ENCODE data around the gene PPP1R9A. TPM values are rescaled to one million over a fixed set of nuclear protein-coding genes. Genes with fewer than 3 reads are reported as not detected.

PPP1R9A gene
- total RNA-seq, 1 experiment from 2014 or later = 5.9 TPM

DNA sequence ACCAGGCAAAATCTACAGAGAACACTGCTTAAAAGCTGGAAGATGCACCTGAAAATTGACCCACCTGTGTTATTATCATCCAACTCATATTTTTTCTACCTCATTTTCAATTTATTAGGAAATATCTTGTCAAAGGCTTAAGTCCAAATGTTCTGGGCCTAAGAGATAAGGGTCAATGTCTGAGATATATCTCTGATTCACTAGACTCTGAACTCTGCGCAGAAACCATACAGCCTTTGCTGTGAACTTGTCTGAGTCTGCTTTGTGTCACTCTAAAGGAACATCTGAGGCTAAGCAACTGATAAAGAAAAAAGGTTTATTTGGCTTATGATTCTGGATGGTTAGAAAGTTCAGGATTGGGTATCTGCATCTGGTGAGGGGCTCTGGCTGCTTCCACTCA lies 413.3 kb downstream of the PPP1R9A start:
- Histone ChIP-seq H3K4me2 (ENCODE audit: low read length) (no peak overlapping the region), H3F3A (ENCODE audit: low read length, unreplicated experiment) (no peaks in the 10 kb centered on the region), H3K79me2 (ENCODE audit: low read length) (no peaks in the 10 kb centered on the region), H4K20me1 (ENCODE audit: low read length) (no peaks in the 10 kb centered on the region), H3K4me3 (ENCODE audit: low read length) (no peak overlapping the region), H3K27me3 (ENCODE audit: low read length) (no peaks in the 10 kb centered on the region), H3K9ac (ENCODE audit: low read length) (no peak overlapping the region), H3K27ac (ENCODE audit: low read length) (no peak overlapping the region), H3K4me1 (ENCODE audit: insufficient read depth, low read length) (no peaks in the 10 kb centered on the region; the same call in 1 of the 2 replicates), H2AFZ (ENCODE audit: low read length) (no peak overlapping the region), H3K36me3 (ENCODE audit: low read depth, low read length) (no peaks in the 10 kb centered on the region), H3K9me3 (ENCODE audit: low read length) (no peaks in the 10 kb centered on the region), H3K9me2 (replicated peaks; ENCODE audit: low read length) (no peaks in the 10 kb centered on the region)
- DNase-seq (no peak), ATAC-seq (no peak)
- intact Hi-C loops (cut with micrococcal nuclease) = no loop called here
- POLR2A ChIA-PET (ENCODE audit: unreplicated experiment) = no interaction called here
- TF ChIP-seq, protein P1, sequence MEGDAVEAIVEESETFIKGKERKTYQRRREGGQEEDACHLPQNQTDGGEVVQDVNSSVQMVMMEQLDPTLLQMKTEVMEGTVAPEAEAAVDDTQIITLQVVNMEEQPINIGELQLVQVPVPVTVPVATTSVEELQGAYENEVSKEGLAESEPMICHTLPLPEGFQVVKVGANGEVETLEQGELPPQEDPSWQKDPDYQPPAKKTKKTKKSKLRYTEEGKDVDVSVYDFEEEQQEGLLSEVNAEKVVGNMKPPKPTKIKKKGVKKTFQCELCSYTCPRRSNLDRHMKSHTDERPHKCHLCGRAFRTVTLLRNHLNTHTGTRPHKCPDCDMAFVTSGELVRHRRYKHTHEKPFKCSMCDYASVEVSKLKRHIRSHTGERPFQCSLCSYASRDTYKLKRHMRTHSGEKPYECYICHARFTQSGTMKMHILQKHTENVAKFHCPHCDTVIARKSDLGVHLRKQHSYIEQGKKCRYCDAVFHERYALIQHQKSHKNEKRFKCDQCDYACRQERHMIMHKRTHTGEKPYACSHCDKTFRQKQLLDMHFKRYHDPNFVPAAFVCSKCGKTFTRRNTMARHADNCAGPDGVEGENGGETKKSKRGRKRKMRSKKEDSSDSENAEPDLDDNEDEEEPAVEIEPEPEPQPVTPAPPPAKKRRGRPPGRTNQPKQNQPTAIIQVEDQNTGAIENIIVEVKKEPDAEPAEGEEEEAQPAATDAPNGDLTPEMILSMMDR (conservative IDR thresholded peaks at IDR 0.05; ENCODE audit: low read depth, low read length) = no peak
- no peak for TF ChIP-seq EZH2 (IDR thresholded peaks at IDR 0.05; ENCODE audit: low read length, unreplicated experiment)
- CTCF ChIA-PET = no interaction called here
- no TSS peak for BruUV-seq (replicated peaks)

DNA sequence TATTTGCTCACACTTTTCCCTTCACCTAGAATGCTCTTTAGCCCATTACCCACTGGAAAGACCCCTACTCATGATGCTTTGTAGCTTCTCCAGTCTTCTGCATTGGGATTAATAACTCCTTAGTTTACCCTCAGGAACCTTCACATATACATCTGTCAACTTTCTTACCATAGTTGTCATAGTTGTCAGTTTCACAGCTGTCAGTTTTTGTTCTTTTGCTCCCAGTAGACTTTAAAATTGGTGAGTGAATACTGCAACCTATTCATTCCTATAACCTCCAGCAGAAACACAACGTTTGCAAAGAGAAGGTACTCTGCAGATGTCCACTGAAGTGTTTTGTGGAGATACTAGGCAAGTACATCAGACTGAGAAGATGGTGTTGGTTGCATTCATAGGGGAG lies 414.3 kb downstream of the PPP1R9A start:
- Histone ChIP-seq H3F3A (ENCODE audit: low read length, unreplicated experiment) (no peaks in the 10 kb centered on the region), H3K4me1 (ENCODE audit: insufficient read depth, low read length) (no peaks in the 10 kb centered on the region; the same call in 1 of the 2 replicates), H3K9me3 (ENCODE audit: low read length) (no peaks in the 10 kb centered on the region), H3K36me3 (ENCODE audit: low read depth, low read length) (no peaks in the 10 kb centered on the region), H4K20me1 (ENCODE audit: low read length) (no peaks in the 10 kb centered on the region), H3K79me2 (ENCODE audit: low read length) (no peaks in the 10 kb centered on the region), H3K27me3 (ENCODE audit: low read length) (no peaks in the 10 kb centered on the region), H3K9ac (ENCODE audit: low read length) (no peak overlapping the region), H3K4me3 (ENCODE audit: low read length) (no peak overlapping the region), H3K9me2 (replicated peaks; ENCODE audit: low read length) (no peaks in the 10 kb centered on the region), H2AFZ (ENCODE audit: low read length) (no peak overlapping the region), H3K27ac (ENCODE audit: low read length) (no peak overlapping the region), H3K4me2 (ENCODE audit: low read length) (no peak overlapping the region)
- BruUV-seq (replicated peaks) = no TSS peak
- ChIA-PET CTCF (no interaction called here), POLR2A (ENCODE audit: unreplicated experiment) (no interaction called here)
- TF ChIP-seq, protein P1 (conservative IDR thresholded peaks at IDR 0.05; ENCODE audit: low read depth, low read length) = no peak
- TF ChIP-seq EZH2phosphoT487 (IDR thresholded peaks at IDR 0.05; ENCODE audit: borderline replicate concordance, low read length) (no peak), EZH2 (IDR thresholded peaks at IDR 0.05; ENCODE audit: low read length, unreplicated experiment) (no peak)
- no peak for ATAC-seq
- no peak for DNase-seq
- intact Hi-C loops (cut with micrococcal nuclease) = no loop called here

DNA sequence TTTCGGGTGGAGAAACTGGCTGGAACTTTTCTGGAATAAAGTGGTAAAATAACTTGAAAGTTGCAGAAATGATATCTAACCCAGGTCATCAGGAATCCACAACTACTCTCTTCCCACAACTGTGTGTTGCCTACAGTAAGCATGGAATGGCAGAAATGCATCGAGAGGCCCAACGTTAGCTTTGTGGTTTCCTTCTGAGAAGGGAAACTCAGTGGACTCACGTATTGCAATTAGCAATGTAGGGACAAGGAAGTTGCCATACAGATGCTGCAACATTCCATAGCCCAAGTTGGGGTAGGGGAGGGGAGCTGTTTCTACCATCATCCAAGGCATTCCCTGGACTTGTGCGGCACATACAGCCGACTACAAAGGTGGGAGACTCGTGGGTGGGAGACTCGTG lies 415.0 kb downstream of the PPP1R9A start:
- POLR2A ChIA-PET (ENCODE audit: unreplicated experiment) = no interaction called here
- CTCF ChIA-PET = no interaction called here

More for the DNA sequence above, 415.0 kb downstream of the PPP1R9A start:
- no peak for DNase-seq
- Histone ChIP-seq H3K9me2 (replicated peaks; ENCODE audit: low read length) (no peaks in the 10 kb centered on the region), H3K4me2 (ENCODE audit: low read length) (no peak overlapping the region), H2AFZ (ENCODE audit: low read length) (no peak overlapping the region), H3K36me3 (ENCODE audit: low read depth, low read length) (no peaks in the 10 kb centered on the region), H3K79me2 (ENCODE audit: low read length) (no peaks in the 10 kb centered on the region), H3K9ac (ENCODE audit: low read length) (no peak overlapping the region), H4K20me1 (ENCODE audit: low read length) (no peaks in the 10 kb centered on the region), H3K9me3 (ENCODE audit: low read length) (no peaks in the 10 kb centered on the region), H3F3A (ENCODE audit: low read length, unreplicated experiment) (no peaks in the 10 kb centered on the region), H3K4me1 (ENCODE audit: insufficient read depth, low read length) (no peaks in the 10 kb centered on the region; the same call in 1 of the 2 replicates), H3K27ac (ENCODE audit: low read length) (no peak overlapping the region), H3K4me3 (ENCODE audit: low read length) (no peak overlapping the region), H3K27me3 (ENCODE audit: low read length) (no peaks in the 10 kb centered on the region)
- no TSS peak for BruUV-seq (replicated peaks)
- no peak for ATAC-seq
- TF ChIP-seq EZH2 (IDR thresholded peaks at IDR 0.05; ENCODE audit: low read length, unreplicated experiment) (no peak), EZH2phosphoT487 (IDR thresholded peaks at IDR 0.05; ENCODE audit: borderline replicate concordance, low read length) (no peak)
- TF ChIP-seq, protein P1 (conservative IDR thresholded peaks at IDR 0.05; ENCODE audit: low read depth, low read length) = no peak
- intact Hi-C loops (cut with micrococcal nuclease) = no loop called here

Data from PC-3 (cell line).